ENCODE measurements around the gene POLDIP2.

POLDIP2 gene

DNA sequence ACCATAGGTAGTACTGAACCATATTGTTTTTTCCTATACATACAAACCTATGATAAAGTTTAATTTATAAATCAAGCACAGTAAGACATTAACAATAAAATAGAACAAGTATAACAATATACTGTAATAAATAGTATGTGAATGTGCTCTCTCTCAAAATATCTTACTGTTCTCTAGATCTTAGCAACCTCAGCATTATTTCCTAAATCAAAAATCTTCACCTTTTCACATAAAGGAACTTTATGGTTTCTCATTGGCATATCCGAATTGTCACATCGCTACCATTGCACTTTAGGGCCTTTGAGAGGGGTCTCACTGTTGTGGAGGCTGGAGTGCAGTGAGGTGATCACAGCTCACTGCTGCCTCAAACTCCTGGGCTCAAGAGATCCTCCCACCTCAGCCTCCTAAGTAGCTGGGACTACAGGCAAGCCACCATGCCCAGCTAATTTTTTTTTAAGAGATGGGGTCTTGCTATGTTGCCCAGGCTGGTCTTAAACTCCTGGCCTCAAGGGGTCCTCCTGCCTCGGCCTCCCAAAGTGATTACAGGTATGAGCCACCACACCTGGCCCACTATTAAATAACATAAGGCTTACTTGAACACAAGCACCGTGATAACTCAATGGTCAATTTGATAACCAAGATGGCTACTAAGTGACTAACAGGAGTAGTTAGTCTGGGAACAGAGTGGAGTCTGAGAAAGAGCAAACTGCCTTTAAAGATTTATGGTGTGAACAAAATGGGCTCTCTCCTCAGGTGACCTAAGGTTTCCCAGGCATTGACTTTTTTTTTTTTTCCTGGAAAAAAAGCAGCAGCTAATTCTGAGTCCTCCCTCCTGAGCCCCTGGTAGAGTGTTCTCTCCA, 41.3 kb downstream of the POLDIP2 start:
- no peak for DNase-seq

DNA sequence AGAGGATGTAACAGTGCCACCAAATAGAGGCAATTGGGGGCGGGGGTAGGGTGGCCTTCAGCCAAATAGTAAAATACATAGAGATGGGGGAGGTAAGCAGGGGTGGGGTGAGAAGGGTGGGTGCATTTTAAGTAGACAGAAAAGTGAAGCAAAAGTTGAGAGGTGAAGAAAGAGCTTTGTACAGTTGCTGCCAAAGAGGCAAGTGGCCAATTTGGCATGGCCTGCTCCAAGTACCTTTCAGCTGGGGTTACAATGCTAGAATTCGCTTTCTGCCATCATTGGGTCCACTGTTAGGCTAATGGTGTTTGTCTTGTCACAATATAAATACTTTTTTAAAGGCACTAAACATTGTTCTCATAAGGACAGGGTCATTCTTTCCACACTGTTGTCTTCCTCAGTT, 43.5 kb downstream of the POLDIP2 start:
- DNase-seq = no peak

DNA sequence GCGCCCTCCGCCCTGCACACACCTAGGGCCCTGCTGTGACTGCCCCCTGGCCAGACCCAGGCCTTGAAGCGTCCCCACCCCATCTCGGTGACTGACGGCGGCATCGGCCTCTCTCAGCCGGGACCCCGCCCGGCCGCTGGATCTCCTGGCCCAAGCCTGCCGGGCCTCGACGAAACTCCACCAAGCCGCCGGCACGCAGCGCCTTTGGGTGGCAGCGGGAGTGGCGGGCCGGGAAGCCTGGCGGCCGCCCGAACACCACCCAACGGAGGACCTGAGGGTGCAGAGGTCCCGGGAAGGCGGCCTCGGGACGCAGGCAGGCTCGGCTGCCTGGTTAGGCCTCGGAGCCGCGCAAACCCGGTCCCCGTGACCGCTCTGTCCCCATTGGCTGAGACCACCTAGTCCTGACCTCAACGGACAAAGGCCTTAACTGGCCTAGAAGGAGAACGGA, 50.3 kb downstream of the POLDIP2 start:
- no peak for DNase-seq

DNA sequence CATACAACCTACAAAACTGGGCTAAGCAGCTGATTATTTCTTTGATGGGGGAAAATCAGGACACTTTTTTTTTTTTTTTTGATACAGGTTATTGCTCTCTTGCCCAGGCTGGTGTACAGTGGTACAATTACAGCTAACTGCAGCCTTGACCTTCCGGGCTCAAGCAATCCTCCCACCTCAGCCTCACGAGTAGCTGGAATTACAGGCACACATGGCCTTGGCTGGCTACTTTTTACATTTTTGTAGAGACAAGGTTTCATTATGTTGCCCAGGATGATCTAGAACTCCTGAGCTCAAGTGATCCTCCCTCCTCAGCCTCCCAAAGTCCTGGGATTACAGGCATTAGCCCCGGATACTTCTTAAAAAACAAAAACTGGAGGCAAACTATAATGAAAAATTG, 58.9 kb downstream of the POLDIP2 start:
- no peak for DNase-seq

Data from activated naive CD4-positive, alpha-beta T cell (primary cell).